Heart right ventricle (tissue), 16 donors: ENCODE data around the gene HIKESHI. TPM values are rescaled to one million over a fixed set of nuclear protein-coding genes. Genes with fewer than 3 reads are reported as not detected.
A peak's percentile ranks its signal among the peaks of the same experiment; 100 is the strongest.
"Not testable (repeated sequence)": the region's sequence is repeated elsewhere in the genome, so short reads cannot be mapped to it uniquely, and the experiment has no call there.

Experiments
- ATAC-seq, 8 donors: fragments of 200-7000 bp; cut with Tn5 transposase; one replicate each; pipeline ENCODE4 v1.9.1; 2020; ENCODE audit warnings: mild to moderate bottlenecking in 8 of 8, moderate library complexity in 8 of 8, moderate number of reproducible peaks in 1 of 8
- DNase-seq, 2 donors: peaks; one replicate each; pipeline ENCODE4 v3.0.0-alpha.2; 2020
- H3K27ac ChIP-seq, 10 donors: fragments of 200-600 bp; sonication (generic) in 2 of 10; one replicate each; pipeline versions ENCODE4 v1.5.0 to v1.8.0; 2020 to 2022; ENCODE audit warnings: mild to moderate bottlenecking in 3 of 10
- H3K27me3 ChIP-seq, 7 donors: fragments of 200-600 bp; one replicate each; pipeline ENCODE4 v1.8.0; 2021 to 2022; ENCODE audit warnings: mild to moderate bottlenecking in 2 of 7
- H3K36me3 ChIP-seq, 9 donors: fragments of 200-600 bp; sonication (generic) in 1 of 9; one replicate each; pipeline versions ENCODE4 v1.5.0 to v1.8.0; 2020 to 2022; ENCODE audit warnings: mild to moderate bottlenecking in 2 of 9
- H3K4me1 ChIP-seq, 9 donors: fragments of 200-600 bp; sonication (generic) in 1 of 9; one replicate each; pipeline versions ENCODE4 v1.5.0 to v1.8.0; 2020 to 2022; ENCODE audit warnings: mild to moderate bottlenecking in 4 of 9
- H3K4me3 ChIP-seq, 10 donors: fragments of 200-600 bp; sonication (generic) in 2 of 10; one replicate each; pipeline versions ENCODE4 v1.5.0 to v1.8.0; 2020 to 2022; ENCODE audit warnings: mild to moderate bottlenecking in 7 of 10, moderate library complexity in 2 of 10
- H3K9me3 ChIP-seq, 11 donors: fragments of 200-600 bp in 10 of 11; sonication (generic) in 2 of 11; one replicate each; pipeline versions ENCODE4 v1.5.0 to v1.8.0; 2013 to 2022; ENCODE audit warnings: mild to moderate bottlenecking in 2 of 11, control low read depth in 1 of 11, moderate library complexity in 1 of 11
- CTCF ChIP-seq, 9 donors: fragments of 200-600 bp; sonication (generic) in 2 of 9; IDR thresholded peaks; one replicate each; pipeline versions ENCODE4 v1.5.0 to v1.8.0; 2021 to 2022; ENCODE audit warnings: antibody characterized with exemption in 9 of 9, mild to moderate bottlenecking in 5 of 9, moderate library complexity in 1 of 9
- WGBS, 2 donors: extraction: QIAGEN DNeasy Blood & Tissue Kit; methylation state at CpG; one replicate each; pipeline ENCODE4 v1.1.7; 2013; ENCODE audit warnings: inconsistent platforms in 1 of 2; 5-methylcytosine and 5-hydroxymethylcytosine counted together
- intact Hi-C, 10 donors: fragments of 100-400 bp; cut with DNase I; formaldehyde crosslinking; loops; one replicate each; pipeline versions ENCODE4 v1.11.1 to v1.14.2; 2022
- polyA plus RNA-seq, 2 donors: library from polyadenylated mRNA; stranded (reverse); fragments of 200-250 nt; gene quantifications; one replicate each; pipeline ENCODE4 v1.2.3, GENCODE V29; 2013
- total RNA-seq, 10 donors: library from RNA; stranded (reverse); fragmentation: NEBNext Ultra II Directional in 3 of 10; extraction: Animal tissue kit (Norgen Biotek cat#: 25700) in 3 of 10; gene quantifications; one replicate each; pipeline versions ENCODE4 v1.2.1 to v1.2.4, GENCODE V29; 2021 to 2023
- donor health status: Arrhythmogenic right ventricular cardiomyopathy.
- donor health status: ischemic (EF 13 %, LVEDD 7.1; RV severe dilation, severe dysfunction).
- donor health status: healthy with polysubstance abuse.
- donor health status: DM: no; HTN: yes; CAD: no.
- donor health status: DM: no; HTN: no; CAD: no.
- donor health status: ischemic (EF 25% LVEDD 6.9; RV normal size, moderate dysfunction).
- donor health status: ischemic (EF 25% LVEDD 5.7; RV mildly dilated, moderate dysfunction).
- donor health status: healthy.
- donor health status: DM: yes; HTN: yes; CAD: no.
- donor health status: Ischemic cardiomyopathy.
- donor health status: ischemic (EF 35%, LVEDD 5.7; RV mildly dilated, moderate dysfunction).
- donor health status: nonischemic (EF 11% LVEDD 7.7; RV severe dilation, severe dysfunction).
- donor health status: DM: yes; HTN: yes; CAD: no.
- donor health status: PGD.
- donor health status: ischemic (EF 29% LVEDD 5.4; RV normal size, mild dysfunction).
- donor health status: nonischemic (EF 23%, LVEDD 6.1; RV moderate dilation, normal function).

The HIKESHI gene
- total and polyA plus RNA-seq, 12 donors, result 42.5 to 78.7 (median 47.1) TPM

GRCh38 chr11:86287468-86287796 is 14.6 kb upstream of the HIKESHI start:
- H3K4me3 ChIP-seq, result no peak overlapping the region
- intact Hi-C loops, result loop anchor here in 3 of 10 donors (5.0 to 10.0 kb wide), 3 partner anchors 345 to 433 kb away; partner anchors contain the start of gene CCDC83 (in 2 of the 3)
- H3K27ac ChIP-seq, result no peak overlapping the region
- DNase-seq (no peak), ATAC-seq (no peak)
- no peaks in the 10 kb centered on the region for H3K27me3 ChIP-seq
- peaks cover 0 to 18% (median 0%) of the 10 kb centered on the region in 9 donors for H3K36me3 ChIP-seq
- peaks cover 0 to 4% (median 0%) of the 10 kb centered on the region in 9 donors for H3K4me1 ChIP-seq
- no peak for TF ChIP-seq CTCF (IDR thresholded peaks at IDR 0.05)
- WGBS, 2 donors, result 96 to 97% methylated on average over 2 of the region's 2 CpGs
- no peaks in the 10 kb centered on the region for H3K9me3 ChIP-seq

DNA sequence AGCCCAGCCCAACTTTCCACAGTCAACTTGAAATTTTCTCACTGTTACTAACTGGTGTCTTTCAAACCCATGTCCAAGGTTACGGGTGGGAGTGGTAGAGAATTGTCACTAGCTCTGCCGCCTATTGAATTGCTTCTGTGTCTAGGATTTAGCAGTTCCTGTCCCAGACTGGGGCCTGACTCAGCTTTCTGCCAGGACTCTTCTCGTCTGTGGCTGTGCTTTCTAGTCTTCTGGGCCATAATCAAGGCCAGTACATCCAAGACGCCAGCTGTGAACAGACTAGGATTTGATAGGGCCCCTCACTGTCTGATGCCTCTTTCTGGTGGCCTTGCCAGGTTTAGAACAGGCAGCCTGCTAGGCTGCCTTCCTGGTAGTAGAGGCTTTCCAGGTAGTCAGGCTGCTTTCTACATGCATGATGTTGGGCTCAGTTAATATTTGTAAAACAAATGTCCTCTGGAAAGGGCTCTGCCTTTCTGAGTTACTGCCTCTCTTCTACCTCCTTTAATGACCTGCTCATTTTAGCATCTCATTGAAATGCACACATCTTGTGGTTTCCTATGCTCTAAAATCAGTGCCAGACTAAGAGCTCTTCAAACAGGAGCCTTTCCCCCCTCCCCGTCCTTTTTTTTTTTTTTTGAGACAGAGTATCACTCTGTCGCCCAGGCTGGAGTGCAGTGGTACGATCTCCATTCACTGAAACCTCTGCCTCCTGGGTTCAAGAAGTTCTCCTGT is 13.1 kb upstream of the HIKESHI start:
- Histone ChIP-seq H3K9me3 (no peaks in the 10 kb centered on the region), H3K4me1 (peaks cover 0 to 4% (median 0%) of the 10 kb centered on the region in 9 donors), H3K4me3 (no peak overlapping the region), H3K27me3 (no peaks in the 10 kb centered on the region), H3K36me3 (peaks cover 0 to 12% (median 0%) of the 10 kb centered on the region in 9 donors), H3K27ac (no peak overlapping the region)
- no peak for DNase-seq
- TF ChIP-seq CTCF (IDR thresholded peaks at IDR 0.05), result no peak
- peak in 6 of 8 donors; percentile 33 to 53 (median 44) for ATAC-seq
- intact Hi-C loops, result loop anchor here in 3 of 10 donors (5.0 to 10.0 kb wide), 3 partner anchors 347 to 434 kb away; partner anchors contain the start of gene CCDC83 (in 2 of the 3)
- 73 to 77% methylated on average over 7 of the region's 7 CpGs for WGBS, 2 donors

GRCh38 chr11:86289508-86290280 is 12.3 kb upstream of the HIKESHI start:
- not testable (repeated sequence) for H3K27me3 ChIP-seq, ATAC-seq, H3K9me3 ChIP-seq, H3K27ac ChIP-seq, H3K4me1 ChIP-seq, DNase-seq, H3K4me3 ChIP-seq, H3K36me3 ChIP-seq
- intact Hi-C loops, result loop anchor here in 9 of 10 donors (5.0 to 10.0 kb wide), 5 partner anchors 345 to 435 kb away; partner anchors contain the start of gene CCDC83 (in 5 of the 9)
- 89 to 97% methylated on average over 9 of the region's 9 CpGs for WGBS, 2 donors

- peaks cover 0 to 4% (median 0%) of the 10 kb centered on the region in 9 donors for H3K4me1 ChIP-seq
- no peak overlapping the region for H3K27ac ChIP-seq
- 50 to 55% methylated on average over 3 of the region's 3 CpGs for WGBS, 2 donors
- H3K4me3 ChIP-seq, result no peak overlapping the region
- no peaks in the 10 kb centered on the region for H3K36me3 ChIP-seq
- H3K27me3 ChIP-seq, result no peaks in the 10 kb centered on the region
- intact Hi-C loops, result loop anchor here in 8 of 10 donors (5.0 to 10.0 kb wide), 5 partner anchors 347 to 437 kb away; partner anchors contain the start of gene CCDC83 (in 3 of the 8)
- peak; percentile 27 to 72 (median 64) for TF ChIP-seq CTCF (IDR thresholded peaks at IDR 0.05)
- ATAC-seq, result peak in 3 of 8 donors; percentile 20 to 39 (median 29)
- no peaks in the 10 kb centered on the region for H3K9me3 ChIP-seq
- peak in 1 of 2 donors; percentile 31 for DNase-seq
Observed at GRCh38 chr11:86291466-86292262, 10.4 kb upstream of the HIKESHI start.
